ENCODE results near the gene TRPV4.

The TRPV4 gene

GRCh38 chr12:109777544-109777943 is 55.7 kb downstream of the TRPV4 start (continued):
- TF ChIP-seq BCL6B (tag by site-specific recombination; IDR thresholded peaks at IDR 0.05) = no peak
- 0 out of 2 replicates have a peak, but pooled peaks have one; percentile 12 for TF ChIP-seq SP2 (tag by site-specific recombination; IDR thresholded peaks at IDR 0.05)
- no peak for TF ChIP-seq ZNF404 (tag by site-specific recombination; IDR thresholded peaks at IDR 0.05)
- no peak for TF ChIP-seq ZNF501 (tag by site-specific recombination; IDR thresholded peaks at IDR 0.05)
- TF ChIP-seq, protein P1, sequence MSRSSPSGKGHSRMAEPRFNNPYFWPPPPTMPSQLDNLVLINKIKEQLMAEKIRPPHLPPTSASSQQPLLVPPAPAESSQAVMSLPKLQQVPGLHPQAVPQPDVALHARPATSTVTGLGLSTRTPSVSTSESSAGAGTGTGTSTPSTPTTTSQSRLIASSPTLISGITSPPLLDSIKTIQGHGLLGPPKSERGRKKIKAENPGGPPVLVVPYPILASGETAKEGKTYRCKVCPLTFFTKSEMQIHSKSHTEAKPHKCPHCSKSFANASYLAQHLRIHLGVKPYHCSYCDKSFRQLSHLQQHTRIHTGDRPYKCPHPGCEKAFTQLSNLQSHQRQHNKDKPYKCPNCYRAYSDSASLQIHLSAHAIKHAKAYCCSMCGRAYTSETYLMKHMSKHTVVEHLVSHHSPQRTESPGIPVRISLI (tag by site-specific recombination; IDR thresholded peaks at IDR 0.05) = no peak
- TF ChIP-seq ZNF140 (tag by site-specific recombination; IDR thresholded peaks at IDR 0.05) = no peak
- no peak for TF ChIP-seq ZNF558 (tag by site-specific recombination; IDR thresholded peaks at IDR 0.05)
- no peak for TF ChIP-seq ZFHX2 (tag by site-specific recombination; conservative IDR thresholded peaks at IDR 0.05)
- no peak for TF ChIP-seq INSM2 (tag by site-specific recombination; IDR thresholded peaks at IDR 0.05)
- TF ChIP-seq AEBP2 (tag by site-specific recombination; IDR thresholded peaks at IDR 0.05; ENCODE audit: borderline replicate concordance) = no peak
- TF ChIP-seq ZBTB17 (tag by site-specific recombination; IDR thresholded peaks at IDR 0.05) = peak; percentile 88
- TF ChIP-seq ZBTB20 (tag by site-specific recombination; IDR thresholded peaks at IDR 0.05) = peak; percentile 96
- no peak for TF ChIP-seq PBX3 (CRISPR knock-in tag; IDR thresholded peaks at IDR 0.05)
- TF ChIP-seq ZNF654 (tag by site-specific recombination; IDR thresholded peaks at IDR 0.05; ENCODE audit: low read depth) = no peak
- peak; percentile 35; the same call in 1 of the 2 replicates for TF ChIP-seq SCRT2 (tag by site-specific recombination; IDR thresholded peaks at IDR 0.05)
- TF ChIP-seq ZFP3 (tag by site-specific recombination; IDR thresholded peaks at IDR 0.05; ENCODE audit: low read depth) = no peak
- TF ChIP-seq CTCF (tag by site-specific recombination; IDR thresholded peaks at IDR 0.05) = no peak
- TF ChIP-seq ZNF521 (tag by site-specific recombination; IDR thresholded peaks at IDR 0.05) = no peak
- no peak for TF ChIP-seq ZNF37A (tag by site-specific recombination; IDR thresholded peaks at IDR 0.05)
- no peak for TF ChIP-seq ZNF248 (tag by site-specific recombination; IDR thresholded peaks at IDR 0.05)
- TF ChIP-seq ZNF529 (tag by site-specific recombination; IDR thresholded peaks at IDR 0.05; ENCODE audit: insufficient replicate concordance) = no peak
